HepG2 (cell line): ENCODE measurements around the gene PCIF1. TPM values are rescaled to one million over a fixed set of nuclear protein-coding genes. Genes with fewer than 3 reads are reported as not detected.

ENCODE experiments used
- CBFB ChIP-seq: sonication (generic); formaldehyde crosslinking; IDR thresholded peaks from 2 replicates; pipeline ENCODE4 v1.4.0; 2020; ENCODE audit warnings: missing genetic modification reagents
- CREM ChIP-seq, 2 experiments: sonication (generic) in 1 of 2; formaldehyde crosslinking in 1 of 2; IDR thresholded peaks; 2 replicates each; pipeline versions ENCODE4 v1.4.0 to v1.6.1; 2016 to 2020; ENCODE audit warnings: antibody characterized with exemption in 1 of 2, mild to moderate bottlenecking in 1 of 2, missing genetic modification reagents in 1 of 2
- FOXO1 ChIP-seq: sonication (generic); formaldehyde crosslinking; IDR thresholded peaks from 2 replicates; pipeline ENCODE4 v1.4.0; 2020; ENCODE audit warnings: missing genetic modification reagents
- KLF9 ChIP-seq: IDR thresholded peaks from 2 replicates; pipeline ENCODE4 v1.6.1; 2016; ENCODE audit warnings: low read depth
- RBFOX2 ChIP-seq: fragments of 200-400 bp; formaldehyde crosslinking; IDR thresholded peaks from 2 replicates; pipeline ENCODE4 v1.6.1; 2017; ENCODE audit warnings: low read depth, mild to moderate bottlenecking, low read length
- SOX6 ChIP-seq, 2 experiments: fragments of 450-650 bp in 1 of 2; sonication (generic) in 1 of 2; formaldehyde crosslinking in 1 of 2; IDR thresholded peaks; 2 replicates each; pipeline versions ENCODE4 v1.4.0 to v1.6.1; 2017 to 2020; ENCODE audit warnings: antibody characterized with exemption in 1 of 2, mild to moderate bottlenecking in 1 of 2, missing genetic modification reagents in 1 of 2
- TP53 ChIP-seq: sonication (generic); formaldehyde crosslinking; conservative IDR thresholded peaks from 2 replicates; pipeline ENCODE4 v1.4.0; 2020; ENCODE audit warnings: missing genetic modification reagents
- ZNF138 ChIP-seq: sonication (generic); formaldehyde crosslinking; IDR thresholded peaks from 2 replicates; pipeline ENCODE4 v1.5.0; 2020; ENCODE audit warnings: mild to moderate bottlenecking, low read depth, missing genetic modification reagents
- ZNF672 ChIP-seq: sonication (generic); formaldehyde crosslinking; IDR thresholded peaks from 2 replicates; pipeline ENCODE4 v1.8.1; 2022; ENCODE audit warnings: missing genetic modification reagents
- ZNF703 ChIP-seq: sonication (generic); formaldehyde crosslinking; IDR thresholded peaks from 2 replicates; pipeline ENCODE4 v1.5.1; 2020; ENCODE audit warnings: missing genetic modification reagents, mild to moderate bottlenecking, moderate library complexity, borderline replicate concordance
- ZZZ3 ChIP-seq: sonication (generic); formaldehyde crosslinking; IDR thresholded peaks from 2 replicates; pipeline ENCODE4 v1.4.0; 2020; ENCODE audit warnings: missing genetic modification reagents, mild to moderate bottlenecking, borderline replicate concordance
- polyA plus RNA-seq, 8 experiments: library from polyadenylated mRNA; depleted of rRNA in 3 of 8; stranded (reverse) in 7 of 8; unstranded in 1 of 8; fragments of >200 nt; fragmentation: Illumina TruSeq in 4 of 8; extraction: Trizol in 4 of 8; gene quantifications; 2 replicates each; pipeline versions ENCODE4 v1.2.1 to v1.2.3, GENCODE V29; 2011 to 2016; ENCODE audit warnings: low read depth in 4 of 8, missing spikeins in 1 of 8, mixed read lengths in 1 of 8; ENCODE audit not compliant: insufficient read depth in 1 of 8
- total RNA-seq, 5 experiments: library from RNA; depleted of rRNA; stranded (reverse); fragments of >200 nt; fragmentation: Illumina TruSeq; extraction: Trizol; gene quantifications; 2 replicates each; pipeline ENCODE4 v1.2.3, GENCODE V29; 2016; ENCODE audit warnings: low read depth in 1 of 5
- TF ChIP-seq, protein P1 (sequence below): sonication (generic); formaldehyde crosslinking; IDR thresholded peaks from 2 replicates; pipeline ENCODE4 v1.5.0; 2020; ENCODE audit warnings: mild to moderate bottlenecking, missing genetic modification reagents
- TF ChIP-seq, protein P2 (sequence below): sonication (generic); formaldehyde crosslinking; IDR thresholded peaks from 2 replicates; pipeline ENCODE4 v1.4.0; 2020; ENCODE audit warnings: missing genetic modification reagents
- TF ChIP-seq, protein P3 (sequence below): sonication (generic); IDR thresholded peaks from 2 replicates; pipeline ENCODE4 v1.6.1; 2016; ENCODE audit warnings: low read depth, borderline replicate concordance
- TF ChIP-seq, protein P4 (sequence below): sonication (generic); formaldehyde crosslinking; IDR thresholded peaks from 2 replicates; pipeline ENCODE4 v1.5.0; 2020; ENCODE audit warnings: mild to moderate bottlenecking, missing genetic modification reagents
- TF ChIP-seq, protein P5 (sequence below): sonication (generic); formaldehyde crosslinking; IDR thresholded peaks from 2 replicates; pipeline ENCODE4 v1.5.0; 2020; ENCODE audit warnings: missing genetic modification reagents
- TF ChIP-seq, protein P6 (sequence below): sonication (generic); formaldehyde crosslinking; IDR thresholded peaks from 2 replicates; pipeline ENCODE4 v1.8.0; 2022; ENCODE audit warnings: missing genetic modification reagents, mild to moderate bottlenecking, inconsistent platforms, borderline replicate concordance
- TF ChIP-seq, protein P7 (sequence below), 2 experiments: fragments of 450-650 bp in 1 of 2; sonication (generic) in 1 of 2; formaldehyde crosslinking; IDR thresholded peaks; 2 replicates each; pipeline versions ENCODE4 v1.5.0 to v1.8.0; 2020 to 2022; ENCODE audit warnings: mild to moderate bottlenecking in 1 of 2, missing genetic modification reagents in 1 of 2

PCIF1 gene
- total and polyA plus RNA-seq, 2 of the 13 experiments (the other 11 are each of a cell fraction or from before 2014, with no cell fraction given): 20.9 to 24.4 TPM

DNA sequence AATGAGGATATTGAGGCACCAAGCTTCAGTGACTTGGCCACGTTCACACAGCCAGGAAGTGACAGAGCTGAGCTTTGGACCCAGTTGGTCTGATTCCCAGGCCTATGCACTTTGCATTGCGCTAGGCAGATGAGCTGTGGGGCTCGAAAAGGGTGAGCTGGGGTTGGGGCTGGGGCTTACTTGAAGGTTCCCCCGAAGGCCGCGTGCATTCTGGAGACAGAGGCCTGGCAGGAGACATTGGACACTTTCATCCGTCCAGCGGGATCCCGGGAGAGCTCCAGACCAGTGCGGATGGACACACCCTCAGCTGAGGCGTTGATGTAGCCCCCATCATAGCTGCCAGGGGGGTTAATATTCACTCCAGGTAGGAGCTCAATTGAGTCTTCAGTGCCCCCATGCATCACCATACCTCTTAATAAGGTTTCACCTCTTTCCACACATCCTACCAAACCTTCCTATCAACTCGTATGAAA, 25.1 kb upstream of the PCIF1 start (continued):
- TF ChIP-seq, protein P1, sequence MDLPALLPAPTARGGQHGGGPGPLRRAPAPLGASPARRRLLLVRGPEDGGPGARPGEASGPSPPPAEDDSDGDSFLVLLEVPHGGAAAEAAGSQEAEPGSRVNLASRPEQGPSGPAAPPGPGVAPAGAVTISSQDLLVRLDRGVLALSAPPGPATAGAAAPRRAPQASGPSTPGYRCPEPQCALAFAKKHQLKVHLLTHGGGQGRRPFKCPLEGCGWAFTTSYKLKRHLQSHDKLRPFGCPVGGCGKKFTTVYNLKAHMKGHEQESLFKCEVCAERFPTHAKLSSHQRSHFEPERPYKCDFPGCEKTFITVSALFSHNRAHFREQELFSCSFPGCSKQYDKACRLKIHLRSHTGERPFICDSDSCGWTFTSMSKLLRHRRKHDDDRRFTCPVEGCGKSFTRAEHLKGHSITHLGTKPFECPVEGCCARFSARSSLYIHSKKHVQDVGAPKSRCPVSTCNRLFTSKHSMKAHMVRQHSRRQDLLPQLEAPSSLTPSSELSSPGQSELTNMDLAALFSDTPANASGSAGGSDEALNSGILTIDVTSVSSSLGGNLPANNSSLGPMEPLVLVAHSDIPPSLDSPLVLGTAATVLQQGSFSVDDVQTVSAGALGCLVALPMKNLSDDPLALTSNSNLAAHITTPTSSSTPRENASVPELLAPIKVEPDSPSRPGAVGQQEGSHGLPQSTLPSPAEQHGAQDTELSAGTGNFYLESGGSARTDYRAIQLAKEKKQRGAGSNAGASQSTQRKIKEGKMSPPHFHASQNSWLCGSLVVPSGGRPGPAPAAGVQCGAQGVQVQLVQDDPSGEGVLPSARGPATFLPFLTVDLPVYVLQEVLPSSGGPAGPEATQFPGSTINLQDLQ (CRISPR knock-in tag): no peak
- TF ChIP-seq, protein P2, sequence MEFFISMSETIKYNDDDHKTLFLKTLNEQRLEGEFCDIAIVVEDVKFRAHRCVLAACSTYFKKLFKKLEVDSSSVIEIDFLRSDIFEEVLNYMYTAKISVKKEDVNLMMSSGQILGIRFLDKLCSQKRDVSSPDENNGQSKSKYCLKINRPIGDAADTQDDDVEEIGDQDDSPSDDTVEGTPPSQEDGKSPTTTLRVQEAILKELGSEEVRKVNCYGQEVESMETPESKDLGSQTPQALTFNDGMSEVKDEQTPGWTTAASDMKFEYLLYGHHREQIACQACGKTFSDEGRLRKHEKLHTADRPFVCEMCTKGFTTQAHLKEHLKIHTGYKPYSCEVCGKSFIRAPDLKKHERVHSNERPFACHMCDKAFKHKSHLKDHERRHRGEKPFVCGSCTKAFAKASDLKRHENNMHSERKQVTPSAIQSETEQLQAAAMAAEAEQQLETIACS (CRISPR knock-in tag): no peak
- TF ChIP-seq CBFB (CRISPR knock-in tag) (no peak), CREM (IDR thresholded peaks at IDR 0.05) (no peak; the same call in 1 of the 2 replicates), CREM (CRISPR knock-in tag; IDR thresholded peaks at IDR 0.05) (no peak), ZNF703 (no peak), ZNF672 (CRISPR knock-in tag) (no peak), RBFOX2 (peak; percentile 45), KLF9 (no peak), ZZZ3 (CRISPR knock-in tag) (peak; percentile 66; the same call in 1 of the 2 replicates), ZNF138 (CRISPR knock-in tag) (no peak), FOXO1 (peak; percentile 56; the same call in 1 of the 2 replicates), TP53 (CRISPR knock-in tag) (no peak), SOX6 (IDR thresholded peaks at IDR 0.05) (no peak), SOX6 (CRISPR knock-in tag; IDR thresholded peaks at IDR 0.05) (no peak; the same call in 1 of the 2 replicates)
- TF ChIP-seq, protein P3, sequence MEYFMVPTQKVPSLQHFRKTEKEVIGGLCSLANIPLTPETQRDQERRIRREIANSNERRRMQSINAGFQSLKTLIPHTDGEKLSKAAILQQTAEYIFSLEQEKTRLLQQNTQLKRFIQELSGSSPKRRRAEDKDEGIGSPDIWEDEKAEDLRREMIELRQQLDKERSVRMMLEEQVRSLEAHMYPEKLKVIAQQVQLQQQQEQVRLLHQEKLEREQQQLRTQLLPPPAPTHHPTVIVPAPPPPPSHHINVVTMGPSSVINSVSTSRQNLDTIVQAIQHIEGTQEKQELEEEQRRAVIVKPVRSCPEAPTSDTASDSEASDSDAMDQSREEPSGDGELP: no peak
- TF ChIP-seq, protein P4, sequence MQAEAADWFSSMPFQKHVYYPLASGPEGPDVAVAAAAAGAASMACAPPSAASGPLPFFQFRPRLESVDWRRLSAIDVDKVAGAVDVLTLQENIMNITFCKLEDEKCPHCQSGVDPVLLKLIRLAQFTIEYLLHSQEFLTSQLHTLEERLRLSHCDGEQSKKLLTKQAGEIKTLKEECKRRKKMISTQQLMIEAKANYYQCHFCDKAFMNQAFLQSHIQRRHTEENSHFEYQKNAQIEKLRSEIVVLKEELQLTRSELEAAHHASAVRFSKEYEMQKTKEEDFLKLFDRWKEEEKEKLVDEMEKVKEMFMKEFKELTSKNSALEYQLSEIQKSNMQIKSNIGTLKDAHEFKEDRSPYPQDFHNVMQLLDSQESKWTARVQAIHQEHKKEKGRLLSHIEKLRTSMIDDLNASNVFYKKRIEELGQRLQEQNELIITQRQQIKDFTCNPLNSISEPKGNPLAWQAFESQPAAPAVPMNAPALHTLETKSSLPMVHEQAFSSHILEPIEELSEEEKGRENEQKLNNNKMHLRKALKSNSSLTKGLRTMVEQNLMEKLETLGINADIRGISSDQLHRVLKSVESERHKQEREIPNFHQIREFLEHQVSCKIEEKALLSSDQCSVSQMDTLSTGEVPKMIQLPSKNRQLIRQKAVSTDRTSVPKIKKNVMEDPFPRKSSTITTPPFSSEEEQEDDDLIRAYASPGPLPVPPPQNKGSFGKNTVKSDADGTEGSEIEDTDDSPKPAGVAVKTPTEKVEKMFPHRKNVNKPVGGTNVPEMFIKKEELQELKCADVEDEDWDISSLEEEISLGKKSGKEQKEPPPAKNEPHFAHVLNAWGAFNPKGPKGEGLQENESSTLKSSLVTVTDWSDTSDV (CRISPR knock-in tag): no peak
- TF ChIP-seq, protein P5, sequence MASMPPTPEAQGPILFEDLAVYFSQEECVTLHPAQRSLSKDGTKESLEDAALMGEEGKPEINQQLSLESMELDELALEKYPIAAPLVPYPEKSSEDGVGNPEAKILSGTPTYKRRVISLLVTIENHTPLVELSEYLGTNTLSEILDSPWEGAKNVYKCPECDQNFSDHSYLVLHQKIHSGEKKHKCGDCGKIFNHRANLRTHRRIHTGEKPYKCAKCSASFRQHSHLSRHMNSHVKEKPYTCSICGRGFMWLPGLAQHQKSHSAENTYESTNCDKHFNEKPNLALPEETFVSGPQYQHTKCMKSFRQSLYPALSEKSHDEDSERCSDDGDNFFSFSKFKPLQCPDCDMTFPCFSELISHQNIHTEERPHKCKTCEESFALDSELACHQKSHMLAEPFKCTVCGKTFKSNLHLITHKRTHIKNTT: no peak
- TF ChIP-seq, protein P6, sequence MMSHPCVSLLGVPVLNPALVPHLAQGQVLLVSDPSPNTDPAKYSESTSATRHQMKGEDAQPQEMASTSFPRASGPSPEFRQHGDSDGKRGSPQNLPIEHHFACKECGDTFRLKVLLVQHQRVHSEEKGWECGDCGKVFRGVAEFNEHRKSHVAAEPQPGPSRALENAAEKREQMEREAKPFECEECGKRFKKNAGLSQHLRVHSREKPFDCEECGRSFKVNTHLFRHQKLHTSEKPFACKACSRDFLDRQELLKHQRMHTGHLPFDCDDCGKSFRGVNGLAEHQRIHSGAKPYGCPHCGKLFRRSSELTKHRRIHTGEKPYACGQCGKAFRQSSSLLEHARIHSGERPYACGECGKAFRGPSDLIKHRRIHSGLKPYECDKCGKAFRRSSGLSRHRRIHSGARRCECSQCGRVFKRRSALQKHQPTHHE: no peak
- TF ChIP-seq, protein P7, sequence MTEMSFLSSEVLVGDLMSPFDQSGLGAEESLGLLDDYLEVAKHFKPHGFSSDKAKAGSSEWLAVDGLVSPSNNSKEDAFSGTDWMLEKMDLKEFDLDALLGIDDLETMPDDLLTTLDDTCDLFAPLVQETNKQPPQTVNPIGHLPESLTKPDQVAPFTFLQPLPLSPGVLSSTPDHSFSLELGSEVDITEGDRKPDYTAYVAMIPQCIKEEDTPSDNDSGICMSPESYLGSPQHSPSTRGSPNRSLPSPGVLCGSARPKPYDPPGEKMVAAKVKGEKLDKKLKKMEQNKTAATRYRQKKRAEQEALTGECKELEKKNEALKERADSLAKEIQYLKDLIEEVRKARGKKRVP (CRISPR knock-in tag; IDR thresholded peaks at IDR 0.05): no peak
